CD4-positive, alpha-beta T cell treated with Interferon gamma for 1 hour (primary cell): ENCODE data around the gene CASKIN2.
A peak's percentile ranks its signal among the peaks of the same experiment; 100 is the strongest.

Experiments used
- DNase-seq: peaks from one replicate; pipeline ENCODE4 v3.0.0-alpha.2; 2020

The CASKIN2 gene

GRCh38 chr17:75515496-75516254 lies at the start of gene CASKIN2:
Gene CASKIN2, minus strand, starts transcription at chr17:75515537. Its CDS starts 1,733 bp downstream, at chr17:75513804.
- peak; percentile 75 for DNase-seq

GRCh38 chr17:75565066-75565465 lies 49.7 kb upstream of the CASKIN2 start:
- no peak for DNase-seq

GRCh38 chr17:75564195-75564594 lies 48.9 kb upstream of the CASKIN2 start:
- no peak for DNase-seq

GRCh38 chr17:75563063-75563758 lies 47.9 kb upstream of the CASKIN2 start:
- no peak for DNase-seq

- DNase-seq, result no peak
These were observed 46.7 kb upstream of the CASKIN2 start for GRCh38 chr17:75561927-75562603.

GRCh38 chr17:75559958-75560533 lies 44.7 kb upstream of the CASKIN2 start:
- no peak for DNase-seq

GRCh38 chr17:75558666-75559530 lies 43.6 kb upstream of the CASKIN2 start:
- no peak for DNase-seq

- no peak for DNase-seq
These were observed 42.7 kb upstream of the CASKIN2 start for GRCh38 chr17:75557852-75558665.

GRCh38 chr17:75557075-75557851 lies 41.9 kb upstream of the CASKIN2 start:
- DNase-seq, result no peak

- DNase-seq, result no peak
These were observed 40.4 kb upstream of the CASKIN2 start for GRCh38 chr17:75555679-75556153.

GRCh38 chr17:75553295-75554110 lies 38.2 kb upstream of the CASKIN2 start:
- DNase-seq, result no peak

GRCh38 chr17:75552425-75553294 lies 37.3 kb upstream of the CASKIN2 start:
- DNase-seq, result no peak

- no peak for DNase-seq
These were observed 35.9 kb upstream of the CASKIN2 start for GRCh38 chr17:75551266-75551665.

GRCh38 chr17:75550139-75550465 lies 34.8 kb upstream of the CASKIN2 start:
- no peak for DNase-seq

GRCh38 chr17:75549246-75550138 lies 34.2 kb upstream of the CASKIN2 start:
- no peak for DNase-seq

- DNase-seq, result no peak
These were observed 33.5 kb upstream of the CASKIN2 start for GRCh38 chr17:75548813-75549212.

- DNase-seq, result no peak
These were observed 31.8 kb upstream of the CASKIN2 start for GRCh38 chr17:75547091-75547490.

- no peak for DNase-seq
These were observed 30.8 kb upstream of the CASKIN2 start for GRCh38 chr17:75546181-75546580.
